ENCODE results near the gene AKAP6. TPM values are rescaled to one million over a fixed set of nuclear protein-coding genes. Genes with fewer than 3 reads are reported as not detected.

The AKAP6 gene
- total and polyA plus RNA-seq, 4 donors, result 0.42 to 3.2 (median 1.7) TPM

- DNase-seq (ENCODE audit: low spot score), result no peak
- H3K4me1 ChIP-seq (ENCODE audit: control insufficient read depth in 4 of 4, insufficient read depth in 4 of 4, low read length in 3 of 4), result peaks cover 0 to 26% (median 19%) of the 10 kb centered on the region in 4 donors
- H3K27me3 ChIP-seq (ENCODE audit: control insufficient read depth in 4 of 4, insufficient read depth in 4 of 4, low read length in 3 of 4), result no peaks in the 10 kb centered on the region
- H3K9ac ChIP-seq (ENCODE audit: low read depth in 1 of 2, low read length in 2 of 2), result no peak overlapping the region
- no peaks in the 10 kb centered on the region for H3K9me3 ChIP-seq (ENCODE audit: control insufficient read depth in 4 of 4, low read length in 3 of 4)
- WGBS, result 36% methylated on average over 3 of the region's 3 CpGs
- peak overlapping the region; percentile 27 to 82 for H3K27ac ChIP-seq (ENCODE audit: low read depth in 1 of 2, low read length in 2 of 2)
- TF ChIP-seq CTCF (IDR thresholded peaks at IDR 0.05; ENCODE audit: low read depth, low read length, missing input control) (no peak), ATF3 (IDR thresholded peaks at IDR 0.05) (no peak), REST (IDR thresholded peaks at IDR 0.05) (peak; percentile 48), ZBTB33 (IDR thresholded peaks at IDR 0.05) (peak; percentile 38), RXRA (IDR thresholded peaks at IDR 0.05) (peak in 1 of 2 donors; percentile 49), NR2F2 (IDR thresholded peaks at IDR 0.05) (no peak), HNF4A (conservative IDR thresholded peaks at IDR 0.05) (peak; percentile 83 to 86), RAD21 (IDR thresholded peaks at IDR 0.05) (no peak), JUND (IDR thresholded peaks at IDR 0.05) (peak in 1 of 2 donors; percentile 13), EGR1 (IDR thresholded peaks at IDR 0.05; ENCODE audit: low read depth in 2 of 2) (no peak), MAX (IDR thresholded peaks at IDR 0.05) (peak; percentile 14), TAF1 (conservative IDR thresholded peaks at IDR 0.05) (no peak), FOXA1 (IDR thresholded peaks at IDR 0.05) (peak; percentile 80), GABPA (IDR thresholded peaks at IDR 0.05 in 1 of 2, conservative IDR thresholded peaks at IDR 0.05 in 1 of 2) (no peak), HNF4G (IDR thresholded peaks at IDR 0.05) (peak; percentile 59), FOXA2 (IDR thresholded peaks at IDR 0.05) (peak; percentile 94), SP1 (IDR thresholded peaks at IDR 0.05) (peak; percentile 82), YY1 (IDR thresholded peaks at IDR 0.05) (peak; percentile 73)
- no peaks in the 10 kb centered on the region for H3K36me3 ChIP-seq (ENCODE audit: control insufficient read depth in 4 of 4, insufficient read depth in 3 of 4, low read depth in 1 of 4, low read length in 3 of 4)
- no peak overlapping the region for H3K4me3 ChIP-seq (ENCODE audit: low read depth in 1 of 3, low read length in 3 of 3)
These were observed 21.1 kb upstream of the AKAP6 start for GRCh38 chr14:32307881-32308582.
